OCI-LY3 (cell line): ENCODE data around the gene DENND2C.

Experiments used
- H2AFZ ChIP-seq: fragments of 200-600, 300-600 bp; shearing (Covaris generic); 2 replicates; pipeline ENCODE4 v1.6.0; 2014; ENCODE audit warnings: antibody characterized with exemption, low read depth, low read length
- H3K27ac ChIP-seq: fragments of 200-600, 300-600 bp; sonication (generic); 2 replicates; pipeline ENCODE4 v1.5.1; 2014; ENCODE audit warnings: mild to moderate bottlenecking, low read length, moderate library complexity, mixed read lengths
- H3K27me3 ChIP-seq: fragments of 200-600, 300-600 bp; sonication (generic); 2 replicates; pipeline ENCODE4 v1.6.1; 2014; ENCODE audit warnings: low read depth, low read length, mixed read lengths
- H3K36me3 ChIP-seq: fragments of 200-600, 300-600 bp; sonication (generic); replicated peaks from 2 replicates; pipeline ENCODE3; 2014; ENCODE audit warnings: low read depth, low read length, mixed read lengths
- H3K4me1 ChIP-seq: fragments of 300-600, 200-600 bp; sonication (generic); 2 replicates; pipeline ENCODE4 v1.6.1; 2014; ENCODE audit warnings: low read length, mixed read lengths
- H3K4me2 ChIP-seq: fragments of 200-600, 300-600 bp; sonication (generic); 2 replicates; pipeline ENCODE4 v1.6.1; 2014; ENCODE audit warnings: low read length, mixed read lengths
- H3K4me3 ChIP-seq: fragments of 300-600, 200-600 bp; sonication (generic); 2 replicates; pipeline ENCODE4 v1.5.1; 2014; ENCODE audit warnings: antibody characterized with exemption, mild to moderate bottlenecking, low read length, moderate library complexity
- H3K79me2 ChIP-seq: fragments of 300-600, 200-600 bp; shearing (Covaris generic); 2 replicates; pipeline ENCODE4 v1.6.1; 2014; ENCODE audit warnings: mild to moderate bottlenecking, low read length, mixed read lengths
- H3K9ac ChIP-seq: fragments of 300-600, 200-600 bp; shearing (Covaris generic); 2 replicates; pipeline ENCODE4 v1.6.0; 2014; ENCODE audit warnings: mild to moderate bottlenecking, low read length, moderate library complexity
- H3K9me3 ChIP-seq: fragments of 200-600, 300-600 bp; shearing (Covaris generic); 2 replicates; pipeline ENCODE4 v1.6.1; 2014; ENCODE audit warnings: low read length, mixed read lengths; ENCODE audit not compliant: insufficient read depth
- H4K20me1 ChIP-seq: fragments of 200-600, 300-600 bp; sonication (generic); 2 replicates; pipeline ENCODE4 v1.6.1; 2016; ENCODE audit warnings: low read length, mixed read lengths; ENCODE audit not compliant: insufficient read depth
- CTCF ChIP-seq: fragments of 200-600, 300-600 bp; sonication (generic); IDR thresholded peaks from 2 replicates; pipeline ENCODE4 v1.5.1; 2014; ENCODE audit warnings: antibody characterized with exemption, low read length, low read depth
- EZH2phosphoT487 ChIP-seq: fragments of 200-600 bp; shearing (Covaris generic); IDR thresholded peaks from 2 replicates; pipeline ENCODE4 v1.6.1; 2018; ENCODE audit warnings: antibody characterized with exemption, mixed run types, low read depth

DENND2C gene

GRCh38 chr1:114536043-114536442 is 133.8 kb downstream of the DENND2C start:
- Histone ChIP-seq H3K79me2 (no peaks in the 10 kb centered on the region), H3K4me3 (no peak overlapping the region), H3K9me3 (no peaks in the 10 kb centered on the region), H3K27ac (no peak overlapping the region), H3K27me3 (no peaks in the 10 kb centered on the region), H3K4me2 (no peak overlapping the region), H3K36me3 (no peaks in the 10 kb centered on the region), H3K4me1 (no peaks in the 10 kb centered on the region; the same call in 1 of the 2 replicates), H4K20me1 (no peaks in the 10 kb centered on the region), H3K9ac (no peak overlapping the region), H2AFZ (no peak overlapping the region)
- TF ChIP-seq CTCF (no peak), EZH2phosphoT487 (no peak)

DNA sequence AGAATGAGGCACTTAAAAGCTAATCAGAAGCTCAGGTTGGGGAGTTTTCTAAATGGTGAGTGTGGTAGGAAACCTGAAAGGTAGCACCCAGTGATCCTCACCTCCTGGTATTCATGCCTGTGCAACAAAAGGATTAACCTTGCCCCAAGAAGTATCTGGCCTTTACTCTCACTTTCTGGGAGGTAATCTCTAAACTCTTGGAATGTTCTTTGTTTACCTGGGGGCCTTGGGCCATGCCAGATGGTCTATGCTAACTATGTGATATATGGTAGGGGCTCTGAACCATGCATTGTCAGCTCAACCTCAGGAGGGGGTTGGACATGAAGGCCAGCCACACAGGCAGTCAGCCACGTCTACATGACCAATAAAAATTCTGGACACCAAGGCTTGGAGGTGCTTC is 134.4 kb downstream of the DENND2C start:
- TF ChIP-seq EZH2phosphoT487 = no peak
- TF ChIP-seq CTCF = no peak
- Histone ChIP-seq H3K36me3 (no peaks in the 10 kb centered on the region), H3K9ac (no peak overlapping the region), H3K4me3 (no peak overlapping the region), H3K9me3 (no peaks in the 10 kb centered on the region), H3K4me1 (no peaks in the 10 kb centered on the region; the same call in 1 of the 2 replicates), H2AFZ (no peak overlapping the region), H3K79me2 (no peaks in the 10 kb centered on the region), H4K20me1 (no peaks in the 10 kb centered on the region), H3K27ac (no peak overlapping the region), H3K27me3 (no peaks in the 10 kb centered on the region), H3K4me2 (no peak overlapping the region)
